Measurements from ENCODE around the gene CSMD2.

CSMD2 gene

DNA sequence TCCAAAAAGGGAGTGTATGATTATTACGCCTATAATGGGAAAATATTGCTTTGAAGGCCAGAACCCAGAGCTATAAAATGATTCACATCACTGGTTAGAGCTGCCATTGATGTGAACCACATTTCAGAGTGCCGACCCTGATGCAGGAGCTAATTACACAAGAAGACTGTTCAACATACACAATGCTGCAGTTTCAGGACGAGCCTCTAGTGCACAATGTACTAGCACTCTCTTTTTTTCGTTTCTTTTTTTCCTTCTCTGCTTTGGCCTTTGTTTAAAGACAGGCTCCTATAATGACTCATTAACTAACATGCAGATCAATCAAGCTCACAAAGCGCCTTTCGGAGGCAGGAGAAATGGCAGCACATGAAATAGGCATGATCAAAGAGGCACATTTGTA lies 367.2 kb downstream of the CSMD2 start:
- no peak overlapping the region for H3K4me3 ChIP-seq
- TF ChIP-seq, protein P1, sequence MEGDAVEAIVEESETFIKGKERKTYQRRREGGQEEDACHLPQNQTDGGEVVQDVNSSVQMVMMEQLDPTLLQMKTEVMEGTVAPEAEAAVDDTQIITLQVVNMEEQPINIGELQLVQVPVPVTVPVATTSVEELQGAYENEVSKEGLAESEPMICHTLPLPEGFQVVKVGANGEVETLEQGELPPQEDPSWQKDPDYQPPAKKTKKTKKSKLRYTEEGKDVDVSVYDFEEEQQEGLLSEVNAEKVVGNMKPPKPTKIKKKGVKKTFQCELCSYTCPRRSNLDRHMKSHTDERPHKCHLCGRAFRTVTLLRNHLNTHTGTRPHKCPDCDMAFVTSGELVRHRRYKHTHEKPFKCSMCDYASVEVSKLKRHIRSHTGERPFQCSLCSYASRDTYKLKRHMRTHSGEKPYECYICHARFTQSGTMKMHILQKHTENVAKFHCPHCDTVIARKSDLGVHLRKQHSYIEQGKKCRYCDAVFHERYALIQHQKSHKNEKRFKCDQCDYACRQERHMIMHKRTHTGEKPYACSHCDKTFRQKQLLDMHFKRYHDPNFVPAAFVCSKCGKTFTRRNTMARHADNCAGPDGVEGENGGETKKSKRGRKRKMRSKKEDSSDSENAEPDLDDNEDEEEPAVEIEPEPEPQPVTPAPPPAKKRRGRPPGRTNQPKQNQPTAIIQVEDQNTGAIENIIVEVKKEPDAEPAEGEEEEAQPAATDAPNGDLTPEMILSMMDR (IDR thresholded peaks at IDR 0.05), result no peak
- no peak overlapping the region for H3K27ac ChIP-seq
- no peak for DNase-seq (ENCODE audit: low spot score)

DNA sequence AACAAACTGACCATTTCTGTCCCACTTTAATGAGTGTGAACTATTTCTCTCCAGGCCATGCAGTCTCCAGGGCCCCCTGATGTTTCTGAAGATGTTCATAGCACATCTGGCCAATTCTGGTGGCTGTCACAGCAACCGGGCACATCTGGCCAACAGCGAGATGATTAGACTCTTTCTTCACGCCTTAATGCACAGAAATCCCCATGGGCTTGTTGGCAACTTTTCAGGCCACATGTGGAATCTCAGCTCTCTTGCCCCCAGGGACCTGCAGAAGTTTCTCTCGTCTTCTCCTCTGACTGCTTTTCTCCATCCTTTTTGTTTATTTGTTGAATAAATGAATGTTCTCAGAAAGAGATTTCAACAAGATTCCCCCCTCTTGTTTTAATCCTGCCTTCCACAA lies 372.4 kb downstream of the CSMD2 start:
- Histone ChIP-seq H3K4me3 (no peak overlapping the region), H3K27ac (no peak overlapping the region)

DNA sequence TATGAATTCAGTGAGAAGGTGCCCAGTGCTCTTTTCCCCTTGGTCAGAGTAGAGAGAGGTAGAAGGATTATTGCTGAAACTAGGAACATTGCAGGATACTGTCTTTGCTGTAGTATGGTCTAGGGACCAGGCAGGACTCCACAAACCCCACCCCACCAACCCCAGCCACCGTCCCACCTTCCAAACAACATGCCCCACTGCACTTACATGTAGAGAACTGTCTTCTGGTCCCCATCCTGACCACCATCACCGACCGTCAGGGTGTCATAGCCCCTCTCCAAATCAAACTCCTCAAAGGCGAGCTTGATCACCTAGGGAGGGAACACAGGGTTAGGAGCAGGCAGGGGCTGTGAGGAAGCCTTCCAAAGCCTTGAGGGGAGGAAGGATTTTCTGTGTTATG lies 372.8 kb downstream of the CSMD2 start:
- TF ChIP-seq, protein P1 (IDR thresholded peaks at IDR 0.05), result no peak
- Histone ChIP-seq H3K27ac (no peak overlapping the region), H3K4me3 (no peak overlapping the region)
- peak; percentile 38 for DNase-seq (ENCODE audit: low spot score)

More for the DNA sequence above, 372.4 kb downstream of the CSMD2 start:
- DNase-seq (ENCODE audit: low spot score), result no peak
- TF ChIP-seq, protein P1 (IDR thresholded peaks at IDR 0.05), result no peak

DNA sequence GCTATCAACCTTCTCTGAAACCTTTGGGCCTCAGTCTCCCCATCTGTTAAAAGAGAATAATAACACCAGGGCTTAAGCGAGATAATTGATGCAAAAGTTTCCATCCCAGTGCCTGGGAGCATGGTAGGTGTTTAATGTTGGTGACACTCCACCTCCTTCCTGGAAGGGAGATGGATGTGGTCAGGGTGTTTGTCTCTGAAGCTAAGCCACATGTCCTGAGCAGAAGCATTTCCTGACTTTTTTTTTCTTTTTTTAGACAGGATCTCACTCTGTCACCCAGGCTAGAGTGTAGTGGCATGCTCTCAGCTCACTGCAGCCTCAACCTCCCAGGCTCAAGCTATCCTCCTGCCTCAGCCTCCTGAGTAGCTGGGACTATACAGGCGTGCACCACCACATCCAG lies 373.8 kb downstream of the CSMD2 start:
- TF ChIP-seq, protein P1 (IDR thresholded peaks at IDR 0.05), result no peak
- no peak for DNase-seq (ENCODE audit: low spot score)
- no peak overlapping the region for H3K4me3 ChIP-seq
- no peak overlapping the region for H3K27ac ChIP-seq

DNA sequence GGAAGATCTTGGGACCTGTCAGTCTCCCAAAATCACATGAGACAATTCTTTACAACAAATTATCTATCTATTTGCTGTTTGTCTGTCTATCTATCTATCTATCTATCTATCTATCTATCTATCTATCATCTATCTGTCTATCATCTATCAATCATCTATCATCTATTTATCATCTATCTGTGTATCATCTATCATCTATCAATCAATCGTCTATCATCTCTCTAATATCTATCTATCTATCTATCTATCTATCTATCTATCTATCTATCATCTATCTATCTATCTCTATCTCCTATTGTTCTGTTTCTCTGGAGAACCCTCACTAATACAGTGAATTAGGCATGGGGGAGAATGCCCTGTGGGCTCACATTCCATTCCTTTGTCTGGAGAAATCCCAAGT lies 374.5 kb downstream of the CSMD2 start:
- Histone ChIP-seq H3K27ac (no peak overlapping the region), H3K4me3 (no peak overlapping the region)
- TF ChIP-seq, protein P1 (IDR thresholded peaks at IDR 0.05), result no peak
- DNase-seq (ENCODE audit: low spot score), result no peak

DNA sequence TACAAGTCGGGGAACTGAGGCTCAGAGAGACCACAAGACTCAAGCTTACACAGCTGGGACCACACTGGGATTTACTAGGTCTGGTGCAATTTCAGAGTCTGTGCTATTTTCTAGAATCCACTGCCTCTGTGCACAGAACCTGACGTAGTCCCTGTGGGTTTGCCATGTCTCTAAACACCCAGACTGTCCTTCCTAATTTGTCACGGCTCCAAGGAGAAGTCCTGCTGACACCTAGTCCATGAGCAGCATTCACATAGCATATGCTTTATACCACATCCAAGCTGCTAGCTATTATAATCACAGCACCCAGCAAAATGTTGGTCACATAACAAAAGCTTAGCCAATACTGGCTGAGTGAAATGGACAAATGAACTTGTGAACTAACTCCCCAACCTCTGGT lies 380.2 kb downstream of the CSMD2 start:
- DNase-seq (ENCODE audit: low spot score), result peak; percentile 19
- TF ChIP-seq, protein P1 (IDR thresholded peaks at IDR 0.05), result no peak
- Histone ChIP-seq H3K4me3 (no peak overlapping the region), H3K27ac (no peak overlapping the region)

DNA sequence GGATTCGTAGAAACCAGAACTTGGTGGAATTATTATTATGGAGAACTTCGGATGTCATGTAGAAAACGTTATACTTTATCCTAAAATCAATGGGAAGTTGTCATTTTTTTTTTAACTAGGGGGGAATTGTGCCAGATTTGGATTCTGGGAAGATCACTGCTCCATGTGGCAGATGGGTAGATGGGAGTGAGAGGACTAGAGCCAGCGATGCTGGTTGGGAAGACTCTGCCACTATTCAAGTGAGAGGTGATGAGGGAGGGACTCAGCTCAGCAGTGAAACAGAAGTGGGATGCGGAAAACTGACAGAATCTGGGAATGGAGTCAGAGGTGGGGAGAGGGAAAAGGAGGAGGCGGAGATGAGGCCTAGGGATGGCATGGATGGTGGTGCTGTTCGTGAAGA lies 382.3 kb downstream of the CSMD2 start:
- DNase-seq (ENCODE audit: low spot score), result no peak
- TF ChIP-seq, protein P1 (IDR thresholded peaks at IDR 0.05), result no peak

More for the DNA sequence above, 382.3 kb downstream of the CSMD2 start:
- Histone ChIP-seq H3K27ac (no peak overlapping the region), H3K4me3 (no peak overlapping the region)

Measured in coronary artery (tissue), 2 donors.